ENCODE data around the gene GRPEL1.
"Not testable (repeated sequence)": the region's sequence is repeated elsewhere in the genome, so short reads cannot be mapped to it uniquely, and the experiment has no call there.

GRPEL1 gene

DNA sequence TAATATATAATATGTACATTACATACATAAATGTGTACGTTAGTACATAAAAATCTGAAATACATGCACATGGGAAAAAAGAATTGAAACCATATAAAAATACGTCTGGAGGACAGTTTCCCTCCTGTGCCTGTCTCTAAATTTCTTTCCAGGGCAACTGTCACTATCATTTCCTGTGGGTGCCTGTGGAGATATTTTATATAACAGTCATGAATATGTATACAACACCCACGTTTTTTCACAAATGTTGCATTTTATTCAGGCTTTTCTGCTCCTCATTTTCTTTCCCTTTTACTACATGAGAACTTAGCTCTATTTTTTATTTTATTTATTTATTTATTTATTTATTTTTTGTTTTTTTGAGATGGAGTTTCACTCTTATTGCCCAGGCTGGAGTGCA lies 24.2 kb upstream of the GRPEL1 start:
- no peak for DNase-seq (ENCODE audit: low spot score)

DNA sequence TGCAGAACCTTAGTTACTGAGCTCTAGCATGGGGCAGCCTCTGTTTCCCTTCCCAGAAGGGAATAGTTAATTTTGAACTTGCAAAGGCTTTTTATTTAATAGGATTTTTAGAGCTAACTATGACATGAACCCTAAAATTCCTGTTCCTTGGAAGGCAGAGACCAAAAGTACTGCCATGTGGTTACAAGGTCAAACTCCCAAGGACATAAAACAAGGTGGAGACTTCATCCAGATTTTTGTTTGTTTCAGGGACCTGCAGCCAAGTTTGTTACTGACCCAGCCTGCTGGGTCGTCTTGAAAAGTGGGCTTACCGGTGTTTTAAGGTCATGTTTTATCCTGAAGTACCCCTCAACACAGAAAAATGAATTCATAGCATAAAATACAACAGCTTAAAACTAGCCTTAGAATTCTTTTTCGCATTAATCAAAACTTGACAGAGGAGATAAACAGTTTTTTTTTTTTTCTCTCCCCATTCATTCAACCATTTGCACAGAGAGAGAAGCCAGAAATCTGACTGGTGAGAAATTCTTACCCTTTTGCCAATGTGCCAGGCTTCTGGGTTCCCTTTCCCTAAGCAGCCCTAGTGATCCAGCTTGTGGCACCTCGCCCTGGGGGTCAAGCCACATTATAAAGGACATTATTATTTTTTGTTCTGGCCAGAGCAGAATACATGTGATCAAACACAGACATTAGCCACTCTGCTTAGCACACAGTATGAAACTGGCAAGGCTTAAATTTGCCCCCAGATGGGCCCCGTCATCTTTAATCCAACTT lies 21.5 kb upstream of the GRPEL1 start:
- no peak for DNase-seq (ENCODE audit: low spot score)

DNA sequence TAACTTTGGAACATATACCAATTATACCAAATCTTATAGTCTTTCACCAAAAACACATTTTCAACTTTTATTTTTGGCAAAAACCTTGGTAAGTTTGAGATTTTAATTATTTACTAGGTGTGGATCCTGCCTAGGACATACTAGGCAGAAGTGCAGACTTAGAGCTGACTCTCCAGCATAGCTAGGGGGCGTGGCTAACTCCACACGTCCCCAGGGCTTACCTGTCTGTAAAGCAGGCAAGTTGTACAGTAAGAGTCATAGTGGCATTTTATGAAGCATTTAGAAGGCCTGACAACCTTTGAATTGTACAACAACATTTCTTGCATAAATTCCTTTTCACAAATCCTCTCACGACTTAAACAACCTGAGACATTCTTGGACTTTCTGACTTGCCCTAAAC lies 19.2 kb upstream of the GRPEL1 start:
- DNase-seq (ENCODE audit: low spot score): no peak

DNA sequence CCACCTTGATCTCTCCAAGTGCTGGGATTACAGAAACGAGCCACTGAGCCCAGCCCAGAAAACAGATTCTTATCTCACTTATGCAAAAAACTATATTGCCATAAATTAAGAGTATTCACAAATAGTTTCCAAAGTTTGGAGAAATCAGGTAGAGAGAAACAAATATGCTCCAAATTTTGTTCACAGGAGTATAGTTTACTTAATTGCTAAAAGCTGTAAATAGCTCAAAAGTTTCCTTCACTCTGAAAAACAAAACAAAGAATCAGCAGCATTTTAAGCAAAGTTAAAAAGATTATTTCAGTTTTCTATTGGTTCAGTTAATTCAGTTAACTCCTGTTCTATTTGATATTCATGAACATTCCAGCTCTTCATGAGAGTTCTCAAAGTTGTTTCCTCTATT lies 18.5 kb upstream of the GRPEL1 start:
- no peak for DNase-seq (ENCODE audit: low spot score)

DNA sequence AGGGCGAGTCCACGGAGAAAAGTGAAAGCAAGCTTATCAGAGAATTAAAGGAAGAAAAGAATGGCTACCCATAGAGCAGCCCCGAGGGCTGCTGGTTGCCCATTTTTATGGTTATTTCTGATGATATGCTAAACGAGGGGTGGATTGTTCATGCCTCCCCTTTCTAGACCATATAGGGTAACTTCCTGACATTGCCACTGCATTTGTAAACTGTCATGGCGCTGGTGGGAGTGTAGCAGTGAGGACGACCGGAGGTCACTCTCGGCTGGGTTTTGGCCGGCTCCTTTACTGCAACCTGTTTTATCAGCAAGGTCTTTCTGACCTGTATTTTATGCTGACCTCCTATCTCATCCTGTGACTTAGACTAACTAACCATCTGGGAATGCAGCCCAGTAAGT lies 16.7 kb upstream of the GRPEL1 start:
- not testable (repeated sequence) for DNase-seq (ENCODE audit: low spot score)

DNA sequence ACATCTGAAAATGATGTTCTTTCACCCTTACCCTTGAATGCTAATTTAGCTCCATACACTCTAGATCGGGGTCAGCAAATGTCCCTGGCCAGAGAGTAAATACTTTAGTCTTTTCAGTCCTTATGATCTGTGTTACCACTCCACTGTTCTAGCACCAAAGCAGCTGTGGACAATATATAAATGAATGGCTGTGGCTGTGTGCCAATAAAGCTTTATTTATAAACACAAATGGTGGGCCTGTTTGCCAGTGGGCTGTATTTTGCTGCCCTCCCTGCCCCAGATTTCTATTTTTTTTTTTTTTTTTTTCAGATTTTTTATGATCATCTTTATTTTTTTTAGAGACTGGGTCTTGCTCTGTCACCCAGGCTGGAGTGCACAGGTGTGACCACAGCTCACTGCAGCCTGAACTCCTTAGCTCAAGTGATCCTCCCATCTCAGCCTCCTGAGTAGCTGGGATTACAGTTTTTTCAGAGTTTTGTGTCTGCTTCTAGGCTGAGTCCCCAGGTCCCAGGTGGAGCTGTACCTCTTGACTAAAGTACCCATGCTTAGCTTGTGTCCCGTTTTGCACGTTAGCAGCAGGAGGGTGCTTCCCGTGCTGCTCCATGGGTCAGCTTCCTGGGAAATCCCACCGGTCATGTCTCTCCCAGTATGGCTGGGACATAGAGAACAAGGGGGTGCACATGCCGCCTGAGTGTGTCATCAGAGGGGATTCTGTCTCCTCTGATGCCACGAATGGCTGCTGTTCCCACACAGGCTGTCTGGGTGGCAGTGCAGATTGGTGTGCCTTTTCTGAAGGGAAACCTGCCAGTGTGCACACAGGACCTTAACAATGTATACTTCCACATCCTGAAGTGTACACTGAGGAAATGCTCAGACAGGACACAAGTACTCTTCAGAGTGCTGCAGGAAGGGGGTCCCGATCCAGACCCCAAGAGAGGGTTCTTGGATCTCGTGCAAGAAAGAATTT lies 16.0 kb upstream of the GRPEL1 start:
- no peak for DNase-seq (ENCODE audit: low spot score)

DNA sequence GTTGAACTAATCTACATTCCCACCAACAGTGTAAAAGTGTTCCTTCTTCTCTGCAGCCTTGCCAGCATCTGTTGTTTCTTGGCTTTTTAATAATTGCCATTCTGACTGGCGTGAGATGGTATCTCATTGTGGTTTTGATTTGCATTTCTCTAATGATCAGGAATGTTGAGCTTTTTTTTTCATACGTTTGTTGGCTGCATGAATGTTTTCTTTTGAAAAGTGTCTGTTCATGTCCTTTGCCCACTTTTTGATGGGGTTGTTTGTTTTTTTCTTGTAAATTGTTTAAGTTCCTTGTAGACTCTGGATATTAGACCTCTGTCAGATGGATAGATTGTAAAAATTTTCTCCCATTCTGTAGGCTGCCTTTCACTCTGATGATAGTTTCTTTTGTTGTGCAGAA lies 12.0 kb upstream of the GRPEL1 start:
- not testable (repeated sequence) for DNase-seq (ENCODE audit: low spot score)

DNA sequence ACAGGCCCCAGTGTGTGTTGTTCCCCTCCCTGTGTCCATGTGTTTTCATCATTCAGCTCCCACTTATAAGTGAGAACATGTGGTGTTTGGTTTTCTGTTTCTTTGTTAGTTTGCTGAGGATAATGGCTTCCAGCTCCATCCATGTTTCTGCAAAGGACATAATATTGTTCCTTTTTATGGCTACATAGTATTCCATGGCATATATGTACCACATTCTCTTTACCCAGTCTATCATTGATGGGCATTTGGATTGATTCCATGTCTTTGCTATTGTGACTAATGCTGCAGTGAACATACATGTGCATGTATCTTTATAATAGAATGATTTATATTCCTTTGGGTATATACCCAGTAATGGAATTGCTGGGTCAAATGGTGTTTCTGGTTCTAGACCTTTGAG lies 11.6 kb upstream of the GRPEL1 start:
- DNase-seq (ENCODE audit: low spot score): not testable (repeated sequence)

DNA sequence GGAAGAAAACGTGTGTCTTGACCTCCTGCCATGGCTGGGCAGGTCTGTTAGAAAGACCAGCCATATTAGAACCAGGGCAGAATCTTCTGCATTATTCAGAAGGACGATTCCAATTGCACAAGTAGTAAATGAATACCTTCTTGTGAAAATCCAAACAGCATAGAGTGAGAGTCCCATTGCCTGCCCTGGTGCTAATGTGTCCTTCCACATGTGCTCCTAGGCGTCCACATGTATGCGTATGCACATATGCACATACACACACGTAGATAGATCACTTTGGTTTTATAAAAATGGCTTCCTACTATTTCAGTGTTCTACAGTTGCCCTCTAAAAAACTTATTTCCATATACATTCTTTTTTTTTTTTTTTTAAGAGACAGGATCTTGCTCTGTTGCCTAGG lies 10.2 kb upstream of the GRPEL1 start:
- DNase-seq (ENCODE audit: low spot score): no peak

DNA sequence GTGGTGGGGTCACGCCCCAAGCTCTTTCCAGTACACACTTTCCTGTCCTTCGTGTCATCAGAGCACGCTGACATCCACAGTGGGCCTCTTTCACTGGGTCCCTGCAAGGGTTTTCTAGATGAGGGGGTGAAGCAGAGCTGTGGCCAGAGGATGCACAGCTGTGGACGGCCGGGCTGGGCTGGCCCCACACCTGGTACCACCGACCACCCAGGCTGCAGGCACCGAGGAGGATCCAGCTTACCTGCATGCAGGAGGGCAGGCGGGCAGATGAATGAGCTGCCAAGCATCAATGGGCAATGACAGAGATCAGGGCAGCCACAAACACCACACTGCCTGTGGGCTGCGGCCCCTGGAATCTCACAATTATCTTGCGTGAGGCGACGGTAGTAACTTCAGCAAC lies 9.5 kb upstream of the GRPEL1 start:
- DNase-seq (ENCODE audit: low spot score): no peak

DNA sequence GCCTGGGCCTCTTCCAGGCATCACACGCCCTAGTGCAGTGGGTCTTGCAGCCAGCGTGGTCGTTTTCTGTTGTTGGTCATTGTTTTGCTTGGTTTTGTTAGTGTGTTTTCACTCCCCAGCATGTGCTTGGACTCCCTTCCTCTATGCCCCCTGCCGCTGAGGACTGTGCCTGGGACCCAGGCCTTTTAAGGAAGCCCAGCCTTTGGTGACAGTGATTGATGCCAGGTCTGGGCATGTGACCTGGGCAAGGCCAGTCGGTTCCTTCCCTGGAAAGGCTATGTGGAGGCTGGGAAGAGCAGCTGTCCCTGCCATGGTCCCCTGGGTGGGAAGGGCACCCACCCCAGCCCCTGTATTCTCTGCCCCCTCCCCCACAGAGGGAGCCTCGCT lies 8.8 kb upstream of the GRPEL1 start:
- DNase-seq (ENCODE audit: low spot score): no peak

DNA sequence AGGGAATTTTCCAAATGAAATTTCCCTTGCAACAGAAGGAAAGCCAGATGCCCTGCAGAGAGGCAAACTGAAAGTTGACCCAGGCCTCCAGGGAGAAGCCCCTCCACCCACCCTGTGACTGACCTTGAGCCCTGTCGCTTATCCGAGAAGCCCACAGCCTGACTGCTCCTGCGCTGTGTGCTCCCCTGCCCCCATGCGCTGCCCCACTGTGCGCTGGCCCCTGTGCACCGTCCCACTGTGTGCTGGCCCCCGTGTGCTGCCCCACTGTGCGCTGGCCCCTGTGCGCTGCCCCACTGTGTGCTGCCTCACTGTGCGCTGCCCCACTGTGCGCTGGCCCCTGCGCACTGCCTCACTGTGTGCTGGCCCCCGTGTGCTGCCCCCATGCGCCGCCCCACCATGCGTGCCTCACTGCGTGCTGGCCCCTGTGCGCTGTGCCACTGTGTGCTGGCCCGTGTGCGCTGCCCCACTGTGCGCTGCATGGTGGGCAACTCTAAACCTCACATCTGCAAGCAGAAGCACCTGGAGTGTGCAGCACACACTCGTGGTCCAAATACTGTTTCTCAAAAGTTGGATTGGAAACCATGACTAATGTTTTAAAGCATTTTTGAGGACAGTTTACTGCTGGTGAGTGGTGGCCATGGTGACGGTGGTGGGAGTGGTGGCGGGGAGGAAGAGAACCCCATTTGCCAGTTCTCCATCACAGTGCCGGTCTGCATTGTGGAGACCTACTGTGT lies 8.3 kb upstream of the GRPEL1 start:
- no peak for DNase-seq (ENCODE audit: low spot score)

DNA sequence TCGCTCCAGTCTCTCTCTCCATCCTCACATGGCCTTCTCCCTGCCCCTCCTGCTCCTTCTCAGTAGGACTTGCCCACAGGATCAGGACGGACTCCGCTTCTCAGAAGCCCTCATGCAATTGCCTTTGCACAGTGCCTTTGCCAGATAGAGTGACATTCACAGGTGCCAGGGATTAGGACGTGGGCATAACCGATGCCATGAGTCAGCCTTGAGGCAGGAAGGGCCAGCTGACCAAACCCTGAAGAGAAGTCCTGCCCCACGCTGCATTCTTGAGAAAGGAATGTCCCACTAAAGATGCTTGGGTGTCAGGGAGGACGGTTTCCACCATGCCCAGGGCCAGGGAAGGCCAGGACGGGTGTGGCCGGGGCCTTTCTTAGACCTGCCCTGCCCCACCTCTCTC lies 6.6 kb upstream of the GRPEL1 start:
- DNase-seq (ENCODE audit: low spot score): no peak

DNA sequence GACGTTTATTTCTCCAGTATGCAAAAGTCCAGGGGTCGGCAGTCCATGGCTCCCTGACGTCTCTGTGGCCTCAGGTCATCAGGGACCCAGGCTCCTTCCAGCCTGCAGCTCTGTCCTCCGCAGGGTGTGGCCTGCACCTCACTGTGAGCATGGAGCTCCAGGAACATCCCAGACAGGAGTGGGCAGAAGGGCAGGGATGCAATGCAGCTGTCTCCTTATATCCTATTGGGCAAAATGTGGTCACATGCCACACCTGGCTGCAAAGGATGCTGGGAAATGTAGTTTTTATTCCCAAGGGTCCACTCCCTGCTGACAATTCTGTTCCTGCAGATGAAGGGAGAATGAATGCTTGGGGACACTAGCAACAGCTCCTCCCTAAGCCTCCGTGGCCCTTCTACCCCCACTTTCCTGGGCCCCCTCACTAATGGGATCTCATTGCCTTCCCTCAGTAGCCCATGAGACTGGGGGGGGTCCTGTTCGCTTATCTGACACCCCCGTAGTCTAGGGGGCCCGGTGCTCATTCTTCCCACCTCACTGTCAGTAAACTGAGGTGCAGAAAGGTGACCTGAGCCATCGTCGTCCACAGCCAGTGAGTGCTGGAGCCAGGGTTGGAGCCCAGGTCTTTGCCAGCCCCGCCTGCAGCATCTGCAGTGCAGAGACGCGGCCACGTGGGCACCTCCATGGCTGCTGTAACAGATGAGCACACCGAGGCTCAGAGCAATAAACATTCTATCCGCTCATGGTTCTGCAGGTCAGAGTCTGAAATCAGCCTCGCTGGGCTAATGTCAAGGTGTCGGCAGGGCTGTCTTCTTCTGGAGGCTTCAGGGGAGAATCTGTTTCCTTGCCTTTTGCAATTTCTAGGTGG lies 5.9 kb upstream of the GRPEL1 start:
- peak; percentile 66 for DNase-seq (ENCODE audit: low spot score)

DNA sequence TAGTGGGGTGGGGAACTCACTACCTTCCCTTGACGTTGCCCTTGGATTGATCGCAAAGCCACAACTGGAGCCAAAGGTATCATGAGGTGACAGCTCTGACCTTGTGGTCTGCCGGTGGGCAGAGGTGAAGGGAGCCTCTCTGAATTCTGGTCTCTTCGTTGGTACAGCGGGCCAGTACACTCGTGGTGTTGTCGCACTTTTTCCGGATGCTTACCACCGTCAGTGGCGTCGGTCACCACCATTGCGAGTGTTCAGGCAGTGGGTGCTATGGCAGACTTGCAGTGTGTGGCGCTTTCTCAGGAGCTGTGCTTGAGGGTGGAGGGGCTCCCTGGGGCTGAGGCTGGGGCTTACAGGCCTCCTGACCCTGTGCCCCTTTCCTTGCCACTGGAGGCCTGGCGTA lies 5.2 kb upstream of the GRPEL1 start:
- no peak for DNase-seq (ENCODE audit: low spot score)

DNA sequence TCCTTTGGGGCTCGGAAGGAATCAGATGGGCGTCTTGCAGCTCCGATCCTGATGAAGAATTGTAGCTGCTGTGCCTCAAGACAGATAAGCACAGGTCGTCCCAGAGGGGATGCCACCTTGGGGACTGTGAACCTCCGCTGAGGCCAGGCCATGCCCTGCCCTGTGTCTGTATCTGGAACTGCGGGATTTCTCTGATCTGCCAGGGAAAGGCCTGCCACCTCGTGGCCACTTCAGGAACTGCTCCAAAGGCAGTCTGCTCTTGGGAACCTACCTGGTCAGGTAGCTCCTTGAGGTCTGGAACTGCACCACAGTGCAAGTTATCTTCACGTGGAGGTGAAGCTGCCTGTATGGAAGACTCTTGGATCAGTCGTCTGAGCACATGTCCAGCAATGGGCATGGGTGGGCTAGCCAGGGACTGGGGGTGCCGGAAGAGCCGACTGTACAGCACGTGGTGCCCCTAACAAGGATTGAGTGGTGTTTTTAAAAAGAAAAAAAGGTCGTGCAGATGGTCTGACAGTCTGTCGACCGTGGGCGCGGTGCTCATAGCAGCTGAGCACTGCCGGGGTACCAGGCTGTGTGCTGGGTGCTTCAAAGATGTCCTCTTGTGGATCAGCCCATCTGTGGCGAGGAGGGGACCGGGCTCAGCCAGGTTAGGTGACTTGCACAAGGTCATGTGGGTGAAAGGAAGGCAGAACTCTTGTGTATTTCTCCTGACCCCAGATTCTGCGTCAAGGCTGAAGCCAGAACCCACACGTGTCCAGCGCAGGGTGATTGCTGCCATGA lies 3.1 kb upstream of the GRPEL1 start:
- peak; percentile 88 for DNase-seq (ENCODE audit: low spot score)

DNA sequence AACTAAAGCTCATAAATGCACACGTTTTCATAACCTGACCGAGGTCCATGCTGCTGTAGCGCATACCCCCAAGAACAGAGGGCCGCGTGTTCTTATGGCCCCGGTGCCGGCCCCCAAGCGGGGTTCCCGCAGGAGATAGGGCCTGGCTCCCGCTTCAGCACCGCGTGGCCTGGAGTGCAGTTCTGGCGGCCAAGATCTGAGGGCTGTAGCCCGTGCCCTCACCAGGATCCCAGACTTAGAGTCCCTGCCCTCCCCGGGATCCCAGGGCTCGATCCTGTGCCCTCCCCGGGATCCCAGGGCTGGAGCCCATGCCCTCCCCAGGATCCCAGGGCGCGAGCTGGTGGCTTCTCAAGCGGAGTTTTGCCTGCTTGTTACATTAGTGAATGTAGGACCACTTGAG lies 1.0 kb upstream of the GRPEL1 start:
- DNase-seq (ENCODE audit: low spot score): no peak

DNA sequence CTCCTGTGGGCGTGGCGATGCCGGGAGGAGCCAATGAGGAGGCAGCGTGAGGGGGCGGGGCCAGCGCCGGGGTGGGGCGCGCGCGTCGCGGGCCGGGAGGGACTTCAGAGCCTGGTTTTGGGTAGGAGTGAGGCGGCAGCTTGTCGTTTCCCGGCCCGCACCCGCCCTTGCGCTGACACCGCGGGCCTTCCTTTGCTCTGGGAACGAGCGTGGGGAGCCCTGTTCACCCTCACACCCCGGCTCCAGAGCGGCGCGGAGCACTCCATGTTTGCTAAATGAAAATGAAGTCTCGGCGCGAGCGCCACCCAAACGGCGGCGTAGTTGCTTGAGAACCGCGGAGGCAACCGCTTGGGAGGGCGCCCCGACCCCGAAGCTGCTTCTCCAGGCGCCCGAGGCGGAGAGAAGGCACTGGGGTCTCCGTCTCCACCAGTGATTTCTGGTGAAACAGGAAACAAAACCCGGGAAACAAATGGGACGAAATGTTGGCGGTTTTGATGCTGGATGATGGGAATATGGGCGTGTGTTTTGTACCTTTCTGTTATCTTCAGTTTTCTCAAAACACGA lies 497 bp upstream of the GRPEL1 start:
- DNase-seq (ENCODE audit: low spot score): no peak

DNA sequence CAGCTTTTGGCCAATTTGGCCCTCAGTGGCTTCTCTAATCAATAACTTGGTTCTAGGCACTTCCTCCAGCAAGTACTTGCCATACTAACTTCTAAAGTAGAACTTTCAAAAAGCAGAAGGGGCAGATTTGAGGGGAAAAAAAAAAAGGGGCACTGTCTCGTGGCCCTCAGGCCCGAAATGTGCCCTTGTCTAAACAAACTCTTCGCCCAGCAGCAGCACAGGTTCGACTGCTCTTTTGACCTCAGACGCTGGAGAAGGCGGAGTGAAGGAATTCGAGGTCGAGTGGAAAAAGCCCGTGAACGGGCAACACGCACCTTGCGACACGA lies 775 bp downstream of the GRPEL1 start:
- DNase-seq (ENCODE audit: low spot score): no peak

DNA sequence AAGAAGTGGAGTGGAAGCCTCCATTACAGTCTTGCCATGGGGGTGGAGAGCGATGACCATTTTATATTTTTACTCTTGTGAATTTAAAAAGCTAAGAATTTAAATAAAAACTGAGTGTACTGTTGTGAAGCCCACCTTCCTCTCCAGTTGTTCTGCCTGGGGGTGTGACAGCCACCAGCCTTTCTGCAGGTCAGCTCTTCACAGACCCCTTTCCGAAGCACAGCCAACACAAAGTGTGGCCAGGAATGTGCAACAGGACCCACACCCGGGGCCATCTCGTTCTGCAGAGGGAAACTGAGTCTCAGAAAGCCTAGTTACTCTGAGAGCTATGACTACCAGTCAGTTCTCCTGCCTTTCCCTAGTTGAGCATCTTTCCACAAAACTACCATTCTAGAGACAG lies 1.4 kb downstream of the GRPEL1 start:
- DNase-seq (ENCODE audit: low spot score): no peak

DNA sequence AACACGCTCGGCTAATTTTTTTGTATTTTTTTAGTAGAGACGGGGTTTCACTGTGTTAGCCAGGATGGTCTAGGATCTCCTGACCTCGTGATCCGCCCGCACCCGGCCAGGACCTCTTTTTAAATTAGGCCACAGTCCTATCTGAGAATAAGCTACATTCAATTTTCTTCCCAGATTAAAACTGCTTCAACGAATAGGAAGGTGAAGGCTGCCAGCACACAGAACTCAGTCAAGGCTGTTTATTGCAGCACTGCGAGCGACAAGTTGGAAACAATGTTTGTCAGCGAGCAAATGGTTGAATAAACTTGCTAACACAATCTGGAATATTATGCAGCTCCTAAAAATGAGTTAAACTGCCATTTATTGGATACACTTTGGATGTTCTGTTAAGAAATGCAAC lies 1.9 kb downstream of the GRPEL1 start:
- DNase-seq (ENCODE audit: low spot score): no peak
